Peyer's patch (tissue), 4 donors: ENCODE measurements around the gene VANGL1. TPM values are rescaled to one million over a fixed set of nuclear protein-coding genes. Genes with fewer than 3 reads are reported as not detected.

Experiments
- DNase-seq, 3 donors: peaks; one replicate each; pipeline ENCODE4 v3.0.0-alpha.2; 2017 to 2019
- H3K27ac ChIP-seq, 4 donors: fragments of 200-600 bp; sonication (generic); one replicate each; pipeline ENCODE4 v1.5.1; 2016 to 2019
- H3K27me3 ChIP-seq, 2 donors: fragments of 200-600 bp; sonication (generic); one replicate each; pipeline ENCODE4 v1.5.1; 2019
- H3K36me3 ChIP-seq, 3 donors: fragments of 200-600 bp; sonication (generic); one replicate each; pipeline ENCODE4 v1.5.1; 2016 to 2019
- H3K4me1 ChIP-seq, 4 donors: fragments of 200-600 bp; sonication (generic); one replicate each; pipeline ENCODE4 v1.5.1; 2016 to 2019
- H3K4me3 ChIP-seq, 4 donors: fragments of 200-600 bp; sonication (generic); 1 replicate in 3 of 4; 2 replicates in 1 of 4; pipeline ENCODE4 v1.5.1; 2016 to 2019; ENCODE audit warnings: mild to moderate bottlenecking in 1 of 4
- H3K9me3 ChIP-seq, 4 donors: fragments of 200-600 bp; sonication (generic); one replicate each; pipeline ENCODE4 v1.5.1; 2016 to 2019; ENCODE audit warnings: mild to moderate bottlenecking in 1 of 4
- CTCF ChIP-seq, 6 experiments: fragments of 450-650 bp in 4 of 6; fragments of 200-600 bp in 2 of 6; sonication (generic) in 1 of 6; IDR thresholded peaks; one replicate each; pipeline ENCODE4 v1.5.1; 2017 to 2019; ENCODE audit warnings: antibody characterized with exemption in 6 of 6, mild to moderate bottlenecking in 3 of 6, moderate library complexity in 1 of 6
- POLR2A ChIP-seq, 2 donors: fragments of 450-650 bp; IDR thresholded peaks; one replicate each; pipeline ENCODE4 v1.5.1; 2017; ENCODE audit warnings: antibody characterized with exemption in 2 of 2, mild to moderate bottlenecking in 2 of 2, moderate library complexity in 2 of 2
- total RNA-seq, 4 donors: library from RNA; depleted of rRNA; stranded (reverse); fragments of >200 nt; gene quantifications; one replicate each; pipeline ENCODE4 v1.1.0, GENCODE V29; 2016

VANGL1 gene
- total RNA-seq, 4 donors from 2014 or later, result 6.2 to 10.7 (median 7.3) TPM

GRCh38 chr1:115647047-115647446 lies 5.3 kb downstream of the VANGL1 start:
- Histone ChIP-seq H3K4me1 (peaks cover 0 to 78% (median 0%) of the 10 kb centered on the region in 4 donors), H3K27ac (peak overlapping the region in 1 of 4 donors; percentile 20), H3K9me3 (no peaks in the 10 kb centered on the region), H3K36me3 (peaks cover 0 to 4% (median 0%) of the 10 kb centered on the region in 3 donors), H3K4me3 (no peak overlapping the region), H3K27me3 (no peaks in the 10 kb centered on the region)
- DNase-seq, result no peak
- no peak for TF ChIP-seq CTCF (IDR thresholded peaks at IDR 0.05)
- TF ChIP-seq POLR2A (IDR thresholded peaks at IDR 0.05), result no peak

- no peak for DNase-seq
- H3K27ac ChIP-seq, result no peak overlapping the region
- peaks cover 0 to 78% (median 0%) of the 10 kb centered on the region in 4 donors for H3K4me1 ChIP-seq
- no peaks in the 10 kb centered on the region for H3K9me3 ChIP-seq
- H3K4me3 ChIP-seq, result no peak overlapping the region
- no peak for TF ChIP-seq POLR2A (IDR thresholded peaks at IDR 0.05)
- TF ChIP-seq CTCF (IDR thresholded peaks at IDR 0.05), result no peak
- H3K27me3 ChIP-seq, result no peaks in the 10 kb centered on the region
- peaks cover 0 to 9% (median 0%) of the 10 kb centered on the region in 3 donors for H3K36me3 ChIP-seq
Measured at GRCh38 chr1:115647507-115647906, 5.7 kb downstream of the VANGL1 start.

- H3K4me3 ChIP-seq, result no peak overlapping the region
- H3K27ac ChIP-seq, result no peak overlapping the region
- peaks cover 0 to 11% (median 0%) of the 10 kb centered on the region in 3 donors for H3K36me3 ChIP-seq
- H3K27me3 ChIP-seq, result no peaks in the 10 kb centered on the region
- DNase-seq, result no peak
- H3K9me3 ChIP-seq, result no peaks in the 10 kb centered on the region
- H3K4me1 ChIP-seq, result peaks cover 0 to 75% (median 0%) of the 10 kb centered on the region in 4 donors
- TF ChIP-seq POLR2A (IDR thresholded peaks at IDR 0.05) (no peak), CTCF (IDR thresholded peaks at IDR 0.05) (no peak)
Measured at GRCh38 chr1:115647919-115648650, 6.3 kb downstream of the VANGL1 start.

- Histone ChIP-seq H3K27ac (no peak overlapping the region), H3K36me3 (peaks cover 0 to 17% (median 0%) of the 10 kb centered on the region in 3 donors), H3K4me1 (peaks cover 0 to 66% (median 0%) of the 10 kb centered on the region in 4 donors), H3K9me3 (no peaks in the 10 kb centered on the region), H3K4me3 (no peak overlapping the region), H3K27me3 (no peaks in the 10 kb centered on the region)
- TF ChIP-seq POLR2A (IDR thresholded peaks at IDR 0.05) (no peak), CTCF (IDR thresholded peaks at IDR 0.05) (no peak)
- no peak for DNase-seq
Measured at GRCh38 chr1:115648717-115649691, 7.2 kb downstream of the VANGL1 start.

GRCh38 chr1:115649964-115650363 lies 8.2 kb downstream of the VANGL1 start:
- DNase-seq, result no peak
- Histone ChIP-seq H3K9me3 (no peaks in the 10 kb centered on the region), H3K27ac (no peak overlapping the region), H3K4me3 (no peak overlapping the region), H3K27me3 (no peaks in the 10 kb centered on the region), H3K4me1 (peaks cover 0 to 61% (median 0%) of the 10 kb centered on the region in 4 donors), H3K36me3 (peaks cover 0 to 17% (median 0%) of the 10 kb centered on the region in 3 donors)
- no peak for TF ChIP-seq CTCF (IDR thresholded peaks at IDR 0.05)
- no peak for TF ChIP-seq POLR2A (IDR thresholded peaks at IDR 0.05)
